ENCODE results near the gene TMEM203. TPM values are rescaled to one million over a fixed set of nuclear protein-coding genes. Genes with fewer than 3 reads are reported as not detected.

Gene TMEM203
- total and polyA plus RNA-seq, 8 donors, result 9.7 to 22.8 (median 13.7) TPM

GRCh38 chr9:137170486-137171148 is 34.8 kb downstream of the TMEM203 start:
- no peak for TF ChIP-seq CTCF (IDR thresholded peaks at IDR 0.05)
- DNase-seq, result no peak
- H3K27me3 ChIP-seq, result no peaks in the 10 kb centered on the region
- H3K4me3 ChIP-seq, result no peak overlapping the region
- no peaks in the 10 kb centered on the region for H3K9me3 ChIP-seq
- intact Hi-C loops (cut with DNase I), result no loop called here
- H3K4me1 ChIP-seq, result peaks cover 6 to 14% (median 13%) of the 10 kb centered on the region in 3 donors
- ATAC-seq, result no peak
- FAIRE-seq, result no peak
- H3K36me3 ChIP-seq, result no peaks in the 10 kb centered on the region
- H3K27ac ChIP-seq, result no peak overlapping the region
- WGBS, 2 donors, result 75 to 78% methylated on average over 14 of the region's 14 CpGs

GRCh38 chr9:137169896-137170358 is 35.5 kb downstream of the TMEM203 start, which contains the start of gene LRRC26:
TSS of gene LRRC26 (minus strand) at chr9:137170051. CDS start at chr9:137169943, 108 bp downstream.
- 12 to 18% methylated on average over 26 to 41 of the region's 41 CpGs for WGBS, 2 donors
- H3K9me3 ChIP-seq, result no peaks in the 10 kb centered on the region
- peaks cover 6 to 14% (median 13%) of the 10 kb centered on the region in 3 donors for H3K4me1 ChIP-seq
- no peak for TF ChIP-seq CTCF (IDR thresholded peaks at IDR 0.05)
- intact Hi-C loops (cut with DNase I), result no loop called here
- peak within 1 kb of the TSS; percentile 6 to 47 (median 31) for H3K4me3 ChIP-seq
- no peaks in the 10 kb centered on the region for H3K27me3 ChIP-seq
- H3K36me3 ChIP-seq, result no peaks in the 10 kb centered on the region
- H3K27ac ChIP-seq, result no peak within 1 kb of the TSS
- DNase-seq (no peak), FAIRE-seq (no peak), ATAC-seq (peak in 3 of 4 donors; percentile 9 to 15 (median 12))

GRCh38 chr9:137168904-137169856 is 36.3 kb downstream of the TMEM203 start:
- Histone ChIP-seq H3K27ac (no peak overlapping the region), H3K36me3 (no peaks in the 10 kb centered on the region), H3K27me3 (no peaks in the 10 kb centered on the region), H3K9me3 (no peaks in the 10 kb centered on the region), H3K4me1 (peaks cover 6 to 14% (median 13%) of the 10 kb centered on the region in 3 donors), H3K4me3 (peak overlapping the region; percentile 6 to 47 (median 31))
- no peak for FAIRE-seq
- ATAC-seq, result peak; percentile 63 to 82 (median 80)
- 0% methylated on average over 103 to 124 of the region's 124 CpGs for WGBS, 2 donors
- no peak for TF ChIP-seq CTCF (IDR thresholded peaks at IDR 0.05)
- peak in 5 of 6 donors; percentile 57 to 80 (median 69) for DNase-seq
- intact Hi-C loops (cut with DNase I), result no loop called here

GRCh38 chr9:137168573-137168903 is 36.9 kb downstream of the TMEM203 start:
- Histone ChIP-seq H3K9me3 (no peaks in the 10 kb centered on the region), H3K4me3 (peak overlapping the region; percentile 6 to 47 (median 31)), H3K36me3 (no peaks in the 10 kb centered on the region), H3K27me3 (peaks cover 0 to 4% (median 0%) of the 10 kb centered on the region in 4 donors), H3K27ac (no peak overlapping the region), H3K4me1 (peaks cover 6 to 14% (median 13%) of the 10 kb centered on the region in 3 donors)
- ATAC-seq (peak; percentile 2 to 20 (median 12)), FAIRE-seq (no peak), DNase-seq (no peak)
- 0% methylated on average over 35 to 36 of the region's 36 CpGs for WGBS, 2 donors
- intact Hi-C loops (cut with DNase I), result no loop called here
- no peak for TF ChIP-seq CTCF (IDR thresholded peaks at IDR 0.05)
